NT2/D1 (cell line): ENCODE results near the gene TAS2R19.

Experiments
- SUZ12 ChIP-seq: IDR thresholded peaks from 2 replicates; pipeline ENCODE4 v1.6.1; 2011; ENCODE audit not compliant: insufficient read length, insufficient read depth; ENCODE audit errors: extremely low read depth
- YY1 ChIP-seq: IDR thresholded peaks from 2 replicates; pipeline ENCODE4 v1.6.1; 2011; ENCODE audit not compliant: insufficient read length, insufficient read depth
- ZNF274 ChIP-seq: IDR thresholded peaks from 2 replicates; pipeline ENCODE4 v1.6.1; 2011; ENCODE audit warnings: mild to moderate bottlenecking, low read depth, low read length

- TF ChIP-seq YY1 (no peak), SUZ12 (no peak), ZNF274 (no peak)
Observed at GRCh38 chr12:11031307-11031706, 8.9 kb upstream of the TAS2R19 start, which contains the start of gene TAS2R31.
